Thyroid gland (tissue), 4 donors: ENCODE data around the gene DOC2A.

Experiments used
- POLR2A ChIP-seq, 2 donors: fragments of 450-650 bp; IDR thresholded peaks; one replicate each; pipeline ENCODE4 v1.6.1; 2017; ENCODE audit warnings: antibody characterized with exemption in 2 of 2, mild to moderate bottlenecking in 2 of 2, moderate library complexity in 1 of 2
- TF ChIP-seq, protein P1 (sequence below), 6 experiments: fragments of 200-600 bp in 3 of 6; fragments of 450-650 bp in 3 of 6; sonication (generic) in 3 of 6; IDR thresholded peaks; one replicate each; pipeline ENCODE4 v1.5.1; 2016 to 2019; ENCODE audit warnings: antibody characterized with exemption in 6 of 6, mild to moderate bottlenecking in 2 of 6, inconsistent platforms in 1 of 6, moderate library complexity in 1 of 6

DNA sequence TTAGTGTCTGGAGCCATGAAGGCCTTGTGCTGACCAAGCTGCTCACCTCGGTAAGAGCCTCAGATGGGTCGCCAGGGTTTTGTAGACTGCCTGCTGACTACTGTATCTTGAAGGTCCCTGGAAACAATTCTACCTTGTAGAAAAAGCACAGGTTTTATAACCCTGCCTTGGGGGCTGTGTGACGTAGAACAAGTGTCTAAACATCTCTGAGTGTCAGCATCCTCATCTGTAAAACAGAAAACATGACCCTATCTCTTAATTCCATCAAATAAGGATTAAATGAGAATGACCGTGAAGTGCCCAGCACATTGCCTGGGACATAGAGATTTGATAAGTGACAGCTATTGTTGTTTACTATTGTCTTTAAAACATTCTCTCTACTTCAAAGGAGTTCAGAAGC, 42.6 kb downstream of the DOC2A start:
- TF ChIP-seq, protein P1, sequence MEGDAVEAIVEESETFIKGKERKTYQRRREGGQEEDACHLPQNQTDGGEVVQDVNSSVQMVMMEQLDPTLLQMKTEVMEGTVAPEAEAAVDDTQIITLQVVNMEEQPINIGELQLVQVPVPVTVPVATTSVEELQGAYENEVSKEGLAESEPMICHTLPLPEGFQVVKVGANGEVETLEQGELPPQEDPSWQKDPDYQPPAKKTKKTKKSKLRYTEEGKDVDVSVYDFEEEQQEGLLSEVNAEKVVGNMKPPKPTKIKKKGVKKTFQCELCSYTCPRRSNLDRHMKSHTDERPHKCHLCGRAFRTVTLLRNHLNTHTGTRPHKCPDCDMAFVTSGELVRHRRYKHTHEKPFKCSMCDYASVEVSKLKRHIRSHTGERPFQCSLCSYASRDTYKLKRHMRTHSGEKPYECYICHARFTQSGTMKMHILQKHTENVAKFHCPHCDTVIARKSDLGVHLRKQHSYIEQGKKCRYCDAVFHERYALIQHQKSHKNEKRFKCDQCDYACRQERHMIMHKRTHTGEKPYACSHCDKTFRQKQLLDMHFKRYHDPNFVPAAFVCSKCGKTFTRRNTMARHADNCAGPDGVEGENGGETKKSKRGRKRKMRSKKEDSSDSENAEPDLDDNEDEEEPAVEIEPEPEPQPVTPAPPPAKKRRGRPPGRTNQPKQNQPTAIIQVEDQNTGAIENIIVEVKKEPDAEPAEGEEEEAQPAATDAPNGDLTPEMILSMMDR (IDR thresholded peaks at IDR 0.05): no peak
- no peak for TF ChIP-seq POLR2A (IDR thresholded peaks at IDR 0.05)
